Measurements from ENCODE around the gene EGFLAM.

EGFLAM gene

DNA sequence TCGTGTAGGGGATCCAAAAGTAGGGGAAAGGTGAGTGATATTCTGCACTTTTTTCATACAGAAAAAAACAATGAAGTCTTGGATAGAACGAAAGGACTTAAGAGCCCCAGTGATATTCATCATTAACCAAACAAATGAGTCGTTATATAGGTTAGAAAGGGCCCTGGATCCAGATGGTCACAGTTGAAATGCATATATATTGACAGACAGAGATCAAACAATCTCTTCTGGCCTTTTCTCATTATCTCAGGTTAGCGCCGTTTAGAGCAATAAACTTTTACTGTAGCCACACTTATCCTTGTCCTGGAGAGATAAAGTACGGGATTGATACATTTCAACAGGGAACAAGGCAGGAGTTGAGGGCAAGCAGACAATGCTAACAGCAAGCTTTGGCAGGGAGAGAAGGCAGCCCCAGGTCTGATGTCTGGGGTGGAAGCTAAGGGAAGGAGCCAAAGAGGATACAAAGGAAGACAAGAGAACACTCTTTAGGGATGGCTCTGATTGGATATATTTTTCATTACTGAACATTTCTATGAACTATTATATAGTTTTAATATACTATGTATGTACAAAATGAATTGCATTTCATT is 221.1 kb downstream of the EGFLAM start:
- no peak for DNase-seq

DNA sequence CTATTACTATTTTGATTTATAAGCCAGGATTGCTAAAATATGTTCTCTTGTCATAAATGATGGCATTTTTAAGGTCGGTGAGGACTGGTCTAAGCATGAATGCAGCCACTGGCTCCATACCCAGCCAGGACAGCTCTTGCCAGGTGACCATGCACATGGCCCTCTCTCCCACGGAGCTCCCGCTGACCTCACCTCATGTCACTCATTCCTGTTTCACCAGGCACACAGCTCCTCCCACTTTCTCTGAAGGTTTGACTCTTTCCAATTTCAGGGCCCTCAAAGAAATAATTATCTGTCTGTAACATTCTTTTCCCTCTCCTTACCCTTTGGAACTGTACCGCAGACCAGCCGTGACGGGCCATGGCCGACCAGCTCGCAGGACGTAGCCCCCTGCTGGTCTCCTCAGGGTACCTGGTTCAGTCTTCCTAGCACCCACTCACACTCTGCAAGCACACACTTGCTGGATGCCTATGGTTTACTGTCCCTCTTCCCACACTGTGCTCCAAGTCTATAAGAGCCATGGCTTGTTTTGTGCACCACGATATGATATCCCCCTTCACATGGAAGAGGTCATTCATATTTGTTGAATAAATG is 225.5 kb downstream of the EGFLAM start:
- no peak for DNase-seq

DNA sequence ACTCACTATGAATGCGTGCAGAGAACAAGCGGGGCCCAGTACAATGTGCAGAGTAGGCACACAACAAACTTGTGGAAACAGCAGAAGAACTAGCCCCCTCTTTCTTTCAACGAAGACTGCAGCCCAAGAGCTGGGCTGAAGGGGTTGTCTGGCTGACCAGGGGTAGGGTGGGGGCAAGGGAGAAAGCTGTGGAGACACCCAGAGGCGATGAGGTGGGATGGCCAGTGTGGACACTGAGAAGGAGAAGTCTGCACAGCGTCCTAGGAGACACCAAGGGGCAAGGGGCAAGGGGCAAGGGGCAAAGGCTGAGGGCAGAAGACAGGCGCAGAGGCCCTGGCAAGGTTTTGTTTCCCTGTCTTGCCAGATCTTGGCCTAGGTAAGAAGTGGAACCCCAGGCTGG is 235.8 kb downstream of the EGFLAM start:
- DNase-seq = no peak

- no peak for DNase-seq
Measured at GRCh38 chr5:38494763-38495162, 236.4 kb downstream of the EGFLAM start.

DNA sequence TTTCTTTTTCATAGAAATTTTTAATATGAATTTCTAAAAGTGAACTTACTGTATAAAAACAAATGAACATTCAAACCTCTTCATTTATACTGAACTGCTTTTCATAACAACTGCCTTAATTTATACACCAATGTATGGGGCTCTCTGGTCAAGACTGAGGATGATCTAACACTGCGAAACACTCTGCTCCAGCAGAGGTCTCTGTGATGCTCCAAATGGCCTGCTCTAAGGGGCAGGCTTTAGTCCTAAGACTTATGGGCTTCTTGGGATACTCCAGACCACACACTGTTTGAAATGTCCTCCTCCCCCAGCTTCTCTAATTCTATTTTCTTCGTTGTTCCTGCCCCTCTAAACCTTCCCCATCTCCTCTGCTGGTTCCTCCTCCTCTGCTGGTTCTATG is 239.6 kb downstream of the EGFLAM start:
- no peak for DNase-seq

GRCh38 chr5:38500573-38501260 is 242.4 kb downstream of the EGFLAM start:
- DNase-seq = no peak

DNA sequence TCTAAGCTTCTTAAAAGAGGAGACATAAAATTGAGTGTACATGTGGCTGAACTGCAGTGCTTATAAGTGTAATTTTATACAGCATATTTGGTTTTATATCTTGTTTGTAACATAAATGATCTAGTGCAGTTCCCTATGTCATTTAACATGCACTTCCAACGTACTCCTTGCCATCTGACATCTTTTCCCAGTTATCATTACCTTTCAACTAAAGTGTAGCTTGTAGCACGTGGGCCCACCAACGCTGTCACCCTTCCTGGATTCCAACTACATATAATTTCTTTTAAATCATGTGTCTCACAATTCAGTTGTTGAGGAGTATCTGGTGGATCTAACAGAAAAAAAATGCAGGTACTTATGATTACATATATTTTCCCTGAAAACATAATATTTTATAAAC is 247.9 kb downstream of the EGFLAM start:
- DNase-seq = no peak

DNA sequence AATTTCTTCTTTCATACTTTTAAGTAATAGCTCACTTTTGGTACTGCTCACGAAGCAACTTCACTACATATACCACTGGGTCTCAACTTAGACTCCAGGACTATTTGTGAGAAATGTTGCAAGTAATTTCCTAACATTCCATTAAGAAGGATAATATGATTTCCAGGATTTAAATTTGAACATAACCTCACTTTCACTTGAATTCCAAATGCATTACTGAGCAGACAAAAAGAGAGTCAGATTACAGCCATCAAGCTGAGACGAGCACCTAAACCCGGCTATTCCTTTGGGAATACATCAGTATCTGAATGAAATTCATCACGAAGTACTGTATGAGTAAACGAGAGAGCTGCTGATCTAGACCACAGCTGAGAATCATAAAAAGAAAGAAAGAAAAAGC is 250.8 kb downstream of the EGFLAM start:
- DNase-seq = no peak

Measured in activated effector memory CD4-positive, alpha-beta T cell treated with anti-CD3 and anti-CD28 coated beads, Interleukin-2, amount 50 U/mL, for 16 hours (primary cell).